ENCODE results near the gene ERMARD. TPM values are rescaled to one million over a fixed set of nuclear protein-coding genes. Genes with fewer than 3 reads are reported as not detected.
"Not testable (repeated sequence)": the region's sequence is repeated elsewhere in the genome, so short reads cannot be mapped to it uniquely, and the experiment has no call there.

Gene ERMARD
- total RNA-seq, 1 donor from 2014 or later = 24.8 TPM

DNA sequence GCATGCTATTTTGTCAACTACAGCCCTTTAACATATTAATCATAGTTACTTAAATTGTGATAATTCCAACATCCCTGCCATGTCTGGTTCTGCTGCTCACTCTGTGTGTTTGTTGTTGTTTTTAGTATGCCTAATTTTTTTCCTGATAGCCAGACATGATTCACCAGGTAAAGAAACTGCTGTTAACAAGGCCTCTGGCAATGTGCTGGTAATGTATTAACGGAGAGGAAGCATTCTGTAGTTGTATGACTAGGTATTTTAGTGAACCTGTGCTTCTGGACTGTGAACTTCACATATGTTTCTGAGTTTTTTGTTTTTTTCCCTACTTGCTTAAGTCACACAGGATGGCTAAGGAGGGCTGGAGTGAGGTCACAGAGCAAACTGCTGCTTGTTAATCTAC, 4.9 kb upstream of the ERMARD start:
- H3K27me3 Mint-ChIP-seq (ENCODE audit: unreplicated experiment) = peaks cover 4% of the 10 kb centered on the region
- TF ChIP-seq, protein P1, sequence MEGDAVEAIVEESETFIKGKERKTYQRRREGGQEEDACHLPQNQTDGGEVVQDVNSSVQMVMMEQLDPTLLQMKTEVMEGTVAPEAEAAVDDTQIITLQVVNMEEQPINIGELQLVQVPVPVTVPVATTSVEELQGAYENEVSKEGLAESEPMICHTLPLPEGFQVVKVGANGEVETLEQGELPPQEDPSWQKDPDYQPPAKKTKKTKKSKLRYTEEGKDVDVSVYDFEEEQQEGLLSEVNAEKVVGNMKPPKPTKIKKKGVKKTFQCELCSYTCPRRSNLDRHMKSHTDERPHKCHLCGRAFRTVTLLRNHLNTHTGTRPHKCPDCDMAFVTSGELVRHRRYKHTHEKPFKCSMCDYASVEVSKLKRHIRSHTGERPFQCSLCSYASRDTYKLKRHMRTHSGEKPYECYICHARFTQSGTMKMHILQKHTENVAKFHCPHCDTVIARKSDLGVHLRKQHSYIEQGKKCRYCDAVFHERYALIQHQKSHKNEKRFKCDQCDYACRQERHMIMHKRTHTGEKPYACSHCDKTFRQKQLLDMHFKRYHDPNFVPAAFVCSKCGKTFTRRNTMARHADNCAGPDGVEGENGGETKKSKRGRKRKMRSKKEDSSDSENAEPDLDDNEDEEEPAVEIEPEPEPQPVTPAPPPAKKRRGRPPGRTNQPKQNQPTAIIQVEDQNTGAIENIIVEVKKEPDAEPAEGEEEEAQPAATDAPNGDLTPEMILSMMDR (IDR thresholded peaks at IDR 0.05; ENCODE audit: unreplicated experiment) = no peak
- no peak overlapping the region for H3K4me3 Mint-ChIP-seq (ENCODE audit: unreplicated experiment)
- peaks cover 3% of the 10 kb centered on the region for H3K4me1 Mint-ChIP-seq (ENCODE audit: unreplicated experiment)
- H3K9me3 Mint-ChIP-seq (ENCODE audit: unreplicated experiment) = no peaks in the 10 kb centered on the region
- no peak overlapping the region for H3K27ac Mint-ChIP-seq (ENCODE audit: unreplicated experiment)
- H3K36me3 Mint-ChIP-seq (ENCODE audit: low read depth, unreplicated experiment) = no peaks in the 10 kb centered on the region
- DNase-seq (ENCODE audit: low spot score) = no peak

DNA sequence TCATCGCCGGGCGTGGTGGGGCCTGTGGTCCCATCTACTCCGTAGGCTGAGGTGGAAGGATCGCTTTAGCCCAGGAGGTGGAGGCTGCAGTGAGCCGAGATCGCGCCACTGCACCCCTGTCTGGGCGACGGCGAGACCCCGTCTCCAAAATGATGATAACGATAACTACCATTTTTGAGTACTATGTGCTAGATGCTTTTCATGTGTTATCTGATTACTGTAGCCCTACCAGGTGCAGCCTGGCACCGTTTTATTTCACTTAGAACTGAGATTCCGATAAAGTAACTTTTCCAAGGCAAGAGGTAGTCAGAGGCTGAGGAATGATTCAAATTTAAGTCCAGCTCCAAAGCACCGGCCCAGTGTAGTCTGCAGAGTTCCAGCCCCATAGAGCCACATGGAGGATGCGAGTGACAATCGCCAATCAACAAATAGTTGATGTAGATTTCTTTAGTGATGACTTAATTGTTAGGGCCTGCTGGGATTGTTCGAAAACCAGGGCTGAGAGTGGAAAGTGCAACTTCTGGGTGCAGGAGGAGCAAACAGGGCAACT, 727 bp downstream of the ERMARD start:
- H3K27me3 Mint-ChIP-seq (ENCODE audit: unreplicated experiment) = peaks cover 2% of the 10 kb centered on the region
- peaks cover 5% of the 10 kb centered on the region for H3K36me3 Mint-ChIP-seq (ENCODE audit: low read depth, unreplicated experiment)
- peak overlapping the region; percentile 84 for H3K27ac Mint-ChIP-seq (ENCODE audit: unreplicated experiment)
- no peak for DNase-seq (ENCODE audit: low spot score)
- H3K9me3 Mint-ChIP-seq (ENCODE audit: unreplicated experiment) = no peaks in the 10 kb centered on the region
- peak overlapping the region; percentile 90 for H3K4me3 Mint-ChIP-seq (ENCODE audit: unreplicated experiment)
- H3K4me1 Mint-ChIP-seq (ENCODE audit: unreplicated experiment) = peaks cover 17% of the 10 kb centered on the region
- TF ChIP-seq, protein P1 (IDR thresholded peaks at IDR 0.05; ENCODE audit: unreplicated experiment) = no peak

DNA sequence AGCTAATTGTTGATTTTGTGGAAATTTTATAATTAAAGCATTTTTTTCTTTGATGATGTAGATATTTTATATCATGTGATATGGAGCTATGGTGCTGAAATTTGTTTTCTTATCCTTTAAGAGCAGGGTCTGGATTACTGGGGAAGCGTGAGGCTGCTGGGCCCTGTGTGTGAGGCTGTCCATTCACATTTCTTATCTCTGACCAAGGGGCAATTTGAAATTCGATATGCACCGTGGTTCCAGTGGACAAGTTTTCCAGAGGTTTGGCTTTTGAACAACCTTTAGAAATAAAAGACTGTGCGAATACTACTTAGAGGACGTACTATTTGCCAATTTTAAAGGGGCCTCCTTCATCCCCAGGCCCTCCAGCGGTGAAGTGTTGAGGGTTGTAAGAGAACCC, 3.7 kb downstream of the ERMARD start:
- TF ChIP-seq, protein P1 (IDR thresholded peaks at IDR 0.05; ENCODE audit: unreplicated experiment) = no peak
- Mint-ChIP-seq H3K27me3 (ENCODE audit: unreplicated experiment) (peaks cover 2% of the 10 kb centered on the region), H3K4me3 (ENCODE audit: unreplicated experiment) (no peak overlapping the region), H3K9me3 (ENCODE audit: unreplicated experiment) (no peaks in the 10 kb centered on the region), H3K27ac (ENCODE audit: unreplicated experiment) (no peak overlapping the region), H3K36me3 (ENCODE audit: low read depth, unreplicated experiment) (peaks cover 25% of the 10 kb centered on the region), H3K4me1 (ENCODE audit: unreplicated experiment) (peaks cover 16% of the 10 kb centered on the region)
- no peak for DNase-seq (ENCODE audit: low spot score)

DNA sequence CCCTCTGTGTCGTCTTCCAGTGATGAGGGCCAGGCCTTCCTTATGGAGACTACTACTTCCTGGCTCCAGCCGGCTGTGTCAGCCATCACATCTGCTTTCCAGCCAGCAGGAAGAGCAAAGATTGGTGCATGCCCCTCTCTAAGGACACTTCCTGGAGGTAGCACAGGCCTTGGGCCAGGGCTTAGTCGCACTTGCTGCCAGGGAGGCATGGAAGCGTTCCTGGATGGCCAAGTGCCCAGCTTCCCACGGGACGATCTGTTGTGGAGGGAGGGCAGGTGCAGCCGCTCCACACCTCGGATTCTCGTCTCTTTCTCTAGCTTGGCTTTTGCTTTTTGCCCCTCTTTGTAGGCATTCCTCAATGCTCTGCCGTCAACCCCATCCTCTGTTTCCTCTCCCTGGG, 11.9 kb downstream of the ERMARD start:
- H3K4me1 Mint-ChIP-seq (ENCODE audit: unreplicated experiment) = peaks cover 6% of the 10 kb centered on the region
- no peak overlapping the region for H3K27ac Mint-ChIP-seq (ENCODE audit: unreplicated experiment)
- TF ChIP-seq, protein P1 (IDR thresholded peaks at IDR 0.05; ENCODE audit: unreplicated experiment) = no peak
- H3K36me3 Mint-ChIP-seq (ENCODE audit: low read depth, unreplicated experiment) = peaks cover 45% of the 10 kb centered on the region
- no peaks in the 10 kb centered on the region for H3K27me3 Mint-ChIP-seq (ENCODE audit: unreplicated experiment)
- H3K9me3 Mint-ChIP-seq (ENCODE audit: unreplicated experiment) = no peaks in the 10 kb centered on the region
- H3K4me3 Mint-ChIP-seq (ENCODE audit: unreplicated experiment) = no peak overlapping the region
- no peak for DNase-seq (ENCODE audit: low spot score)

DNA sequence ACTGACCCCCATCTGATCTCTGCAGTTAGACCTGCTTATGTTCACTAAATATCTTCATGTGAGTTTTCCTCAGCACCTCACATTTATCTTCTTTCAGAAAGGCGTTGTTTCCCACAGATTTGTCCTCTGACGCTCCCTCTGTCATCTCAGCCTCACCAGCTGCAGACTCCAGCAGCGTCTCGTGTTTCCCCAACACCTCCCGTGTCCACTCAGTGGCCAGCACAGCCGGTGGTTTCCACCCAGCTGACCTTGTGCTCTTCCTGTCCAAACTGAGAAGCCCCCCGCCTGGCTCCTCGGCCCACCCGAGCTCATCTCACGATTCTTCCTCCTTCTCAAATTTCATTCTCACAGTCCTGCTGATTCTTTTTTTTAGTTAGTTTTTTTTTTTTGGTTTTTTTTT, 12.5 kb downstream of the ERMARD start:
- no peaks in the 10 kb centered on the region for H3K9me3 Mint-ChIP-seq (ENCODE audit: unreplicated experiment)
- no peaks in the 10 kb centered on the region for H3K27me3 Mint-ChIP-seq (ENCODE audit: unreplicated experiment)
- H3K4me1 Mint-ChIP-seq (ENCODE audit: unreplicated experiment) = peaks cover 6% of the 10 kb centered on the region
- H3K4me3 Mint-ChIP-seq (ENCODE audit: unreplicated experiment) = no peak overlapping the region
- H3K36me3 Mint-ChIP-seq (ENCODE audit: low read depth, unreplicated experiment) = peaks cover 41% of the 10 kb centered on the region
- TF ChIP-seq, protein P1 (IDR thresholded peaks at IDR 0.05; ENCODE audit: unreplicated experiment) = no peak
- no peak for DNase-seq (ENCODE audit: low spot score)
- no peak overlapping the region for H3K27ac Mint-ChIP-seq (ENCODE audit: unreplicated experiment)

DNA sequence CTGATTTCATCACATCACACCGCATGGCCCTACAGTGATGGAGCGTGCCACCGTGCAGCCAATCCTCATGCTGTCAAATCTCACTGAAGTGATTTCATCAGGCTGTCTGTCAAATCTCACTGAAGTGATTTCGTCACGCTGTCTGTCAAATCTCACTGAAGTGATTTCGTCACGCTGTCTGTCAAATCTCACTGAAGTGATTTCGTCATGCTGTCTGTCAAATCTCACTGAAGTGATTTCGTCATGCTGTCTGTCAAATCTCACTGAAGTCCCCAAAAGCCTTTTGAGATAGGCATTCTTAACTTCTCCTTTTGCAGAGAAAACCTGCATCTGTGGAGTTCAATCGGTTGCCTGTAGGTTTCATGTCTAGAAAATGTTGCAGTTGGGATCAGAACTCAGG, 14.4 kb downstream of the ERMARD start:
- not testable (repeated sequence) for H3K4me3 Mint-ChIP-seq (ENCODE audit: unreplicated experiment); DNase-seq (ENCODE audit: low spot score); H3K4me1 Mint-ChIP-seq (ENCODE audit: unreplicated experiment); H3K27me3 Mint-ChIP-seq (ENCODE audit: unreplicated experiment); H3K9me3 Mint-ChIP-seq (ENCODE audit: unreplicated experiment); H3K27ac Mint-ChIP-seq (ENCODE audit: unreplicated experiment)
- peaks cover 26% of the 10 kb centered on the region for H3K36me3 Mint-ChIP-seq (ENCODE audit: low read depth, unreplicated experiment)

Data from endothelial cell (in vitro differentiated cells).